GM21526 (cell line): Measurements from ENCODE around the gene MTMR11.
A peak's percentile ranks its signal among the peaks of the same experiment; 100 is the strongest.

ENCODE experiments used
- ATAC-seq: cut with Tn5 transposase; IDR thresholded peaks from one replicate; pipeline ENCODE4 v1.9.1; 2021; ENCODE audit warnings: moderate library complexity; ENCODE audit not compliant: unreplicated experiment, low FRiP score

MTMR11 gene

GRCh38 chr1:149936992-149937705, 470 bp upstream of the MTMR11 start:
- ATAC-seq = no peak

- ATAC-seq = no peak
These were observed 2.3 kb downstream of the MTMR11 start for GRCh38 chr1:149934356-149934755.

- ATAC-seq = no peak
These were observed 3.5 kb downstream of the MTMR11 start for GRCh38 chr1:149933208-149933607.

- no peak for ATAC-seq
These were observed 4.2 kb downstream of the MTMR11 start for GRCh38 chr1:149932474-149932873.

- no peak for ATAC-seq
These were observed 5.4 kb downstream of the MTMR11 start for GRCh38 chr1:149931212-149931790.

- ATAC-seq = no peak
These were observed 6.8 kb downstream of the MTMR11 start for GRCh38 chr1:149929856-149930255.

GRCh38 chr1:149928401-149928724, 8.3 kb downstream of the MTMR11 start:
- ATAC-seq = no peak

- peak; percentile 76 for ATAC-seq
These were observed 8.9 kb downstream of the MTMR11 start, which contains the start of gene SF3B4 for GRCh38 chr1:149927563-149928400. SF3B4 (minus strand) TSS chr1:149927803; CDS start chr1:149927759, 44 bp downstream.

GRCh38 chr1:149927056-149927562, 9.6 kb downstream of the MTMR11 start:
- no peak for ATAC-seq

GRCh38 chr1:149926296-149926695, 10.4 kb downstream of the MTMR11 start:
- ATAC-seq = no peak

- ATAC-seq = no peak
These were observed 10.9 kb downstream of the MTMR11 start for GRCh38 chr1:149925751-149926150.

GRCh38 chr1:149925345-149925744, 11.3 kb downstream of the MTMR11 start:
- no peak for ATAC-seq

- ATAC-seq = no peak
These were observed 13.1 kb downstream of the MTMR11 start for GRCh38 chr1:149923626-149924025.

GRCh38 chr1:149917571-149918144, 19.0 kb downstream of the MTMR11 start, which contains the start of gene SV2A:
SV2A (minus strand) TSS chr1:149917844; CDS start chr1:149913840, 4,004 bp downstream.
- ATAC-seq = no peak

- ATAC-seq = no peak
These were observed 19.8 kb downstream of the MTMR11 start for GRCh38 chr1:149916898-149917252.

GRCh38 chr1:149916193-149916897, 20.3 kb downstream of the MTMR11 start:
- ATAC-seq = no peak

GRCh38 chr1:149915429-149916192, 21.1 kb downstream of the MTMR11 start:
- no peak for ATAC-seq

GRCh38 chr1:149914545-149914944, 22.1 kb downstream of the MTMR11 start:
- ATAC-seq = no peak

GRCh38 chr1:149906570-149907075, 30.1 kb downstream of the MTMR11 start:
- ATAC-seq = no peak
